ENCODE measurements around the gene PTPRG. TPM values are rescaled to one million over a fixed set of nuclear protein-coding genes. Genes with fewer than 3 reads are reported as not detected.

PTPRG gene
- total RNA-seq, 2 donors from 2014 or later: 23.9 to 31.6 TPM

GRCh38 chr3:62065985-62066693 is 504.8 kb downstream of the PTPRG start:
- WGBS, 2 donors: 87% methylated on average over 5 of the region's 5 CpGs
- H3K4me3 ChIP-seq: no peak overlapping the region
- H3K4me1 ChIP-seq: no peaks in the 10 kb centered on the region
- no peaks in the 10 kb centered on the region for H3K36me3 ChIP-seq (replicated peaks in 1 of 2; ENCODE audit: insufficient read depth in 1 of 2, low read depth in 2 of 2)
- intact Hi-C loops (cut with DNase I): no loop called here
- no peak for DNase-seq
- H3K9me3 ChIP-seq: no peaks in the 10 kb centered on the region
- TF ChIP-seq POLR2A (IDR thresholded peaks at IDR 0.05): no peak
- TF ChIP-seq CTCF (IDR thresholded peaks at IDR 0.05): no peak
- ATAC-seq: no peak
- H3K27ac ChIP-seq: no peak overlapping the region
- H3K27me3 ChIP-seq: no peaks in the 10 kb centered on the region

- intact Hi-C loops (cut with DNase I): no loop called here
- Histone ChIP-seq H3K27me3 (no peaks in the 10 kb centered on the region), H3K36me3 (replicated peaks in 1 of 2; ENCODE audit: insufficient read depth in 1 of 2, low read depth in 2 of 2) (no peaks in the 10 kb centered on the region), H3K4me3 (no peak overlapping the region), H3K27ac (no peak overlapping the region), H3K4me1 (no peaks in the 10 kb centered on the region), H3K9me3 (no peaks in the 10 kb centered on the region)
- DNase-seq (no peak), ATAC-seq (no peak)
- TF ChIP-seq CTCF (IDR thresholded peaks at IDR 0.05) (no peak), POLR2A (IDR thresholded peaks at IDR 0.05) (no peak)
- WGBS, 2 donors: 67 to 73% methylated on average over 2 of the region's 2 CpGs
Measured at GRCh38 chr3:62068337-62068736, 507.0 kb downstream of the PTPRG start.

DNA sequence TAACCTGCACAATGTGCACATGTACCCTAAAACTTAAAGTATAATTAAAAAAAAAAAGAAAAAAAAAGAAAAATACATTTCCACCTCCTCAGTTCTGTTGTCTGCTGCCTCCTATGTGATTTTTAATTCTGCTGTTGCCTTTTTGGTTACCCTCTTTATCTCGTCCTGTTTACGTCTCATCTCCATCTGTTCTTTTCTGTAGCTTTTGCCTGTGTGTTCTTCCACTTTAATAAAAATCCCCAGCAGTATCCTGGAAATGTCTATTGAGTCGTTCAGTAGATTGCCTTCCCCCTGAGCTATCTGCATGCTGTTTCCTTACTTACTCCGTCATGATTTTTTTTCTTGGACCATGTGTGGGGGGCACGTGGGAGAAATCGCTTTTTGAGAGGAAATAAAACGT is 509.5 kb downstream of the PTPRG start:
- Histone ChIP-seq H3K4me3 (no peak overlapping the region), H3K36me3 (replicated peaks in 1 of 2; ENCODE audit: insufficient read depth in 1 of 2, low read depth in 2 of 2) (no peaks in the 10 kb centered on the region), H3K27me3 (no peaks in the 10 kb centered on the region), H3K27ac (no peak overlapping the region), H3K4me1 (no peaks in the 10 kb centered on the region), H3K9me3 (no peaks in the 10 kb centered on the region)
- WGBS, 2 donors: 50 to 55% methylated on average over 7 of the region's 7 CpGs
- ATAC-seq: no peak
- TF ChIP-seq POLR2A (IDR thresholded peaks at IDR 0.05) (no peak), CTCF (IDR thresholded peaks at IDR 0.05) (no peak)
- no peak for DNase-seq
- intact Hi-C loops (cut with DNase I): no loop called here

DNA sequence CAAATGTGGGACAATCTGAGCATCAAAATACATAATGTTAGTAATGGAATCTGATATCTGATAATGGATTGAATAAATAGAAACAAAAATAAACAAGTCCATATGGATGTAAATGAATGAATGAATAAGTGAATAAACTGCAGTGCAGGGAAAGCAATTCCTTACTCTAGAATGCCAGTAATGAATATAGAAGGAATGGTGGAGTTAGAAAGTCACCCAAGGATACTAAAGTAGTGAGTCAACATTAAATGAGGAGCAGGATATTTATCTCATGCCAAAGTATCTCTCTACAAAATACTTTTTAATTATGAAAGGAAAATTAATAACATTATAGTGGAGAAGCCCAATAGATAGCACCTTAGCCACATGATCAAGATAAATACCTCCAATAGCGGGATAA is 511.7 kb downstream of the PTPRG start:
- no peaks in the 10 kb centered on the region for H3K9me3 ChIP-seq
- DNase-seq (no peak), ATAC-seq (no peak)
- TF ChIP-seq POLR2A (IDR thresholded peaks at IDR 0.05): no peak
- TF ChIP-seq CTCF (IDR thresholded peaks at IDR 0.05): no peak
- intact Hi-C loops (cut with DNase I): no loop called here
- H3K27me3 ChIP-seq: no peaks in the 10 kb centered on the region
- WGBS, 2 donors: 94 to 97% methylated on average over 1 of the region's 1 CpG
- no peak overlapping the region for H3K27ac ChIP-seq
- no peaks in the 10 kb centered on the region for H3K36me3 ChIP-seq (replicated peaks in 1 of 2; ENCODE audit: insufficient read depth in 1 of 2, low read depth in 2 of 2)
- H3K4me3 ChIP-seq: no peak overlapping the region
- H3K4me1 ChIP-seq: no peaks in the 10 kb centered on the region

- no peak overlapping the region for H3K4me3 ChIP-seq
- H3K27me3 ChIP-seq: no peaks in the 10 kb centered on the region
- DNase-seq: no peak
- no peak overlapping the region for H3K27ac ChIP-seq
- intact Hi-C loops (cut with DNase I): no loop called here
- H3K9me3 ChIP-seq: no peaks in the 10 kb centered on the region
- TF ChIP-seq CTCF (IDR thresholded peaks at IDR 0.05) (no peak), POLR2A (IDR thresholded peaks at IDR 0.05) (no peak)
- no peak for ATAC-seq
- 70 to 84% methylated on average over 2 of the region's 2 CpGs for WGBS, 2 donors
- no peaks in the 10 kb centered on the region for H3K36me3 ChIP-seq (replicated peaks in 1 of 2; ENCODE audit: insufficient read depth in 1 of 2, low read depth in 2 of 2)
- no peaks in the 10 kb centered on the region for H3K4me1 ChIP-seq
Measured at GRCh38 chr3:62084558-62084957, 523.2 kb downstream of the PTPRG start.

Measured in body of pancreas (tissue), 4 donors.